ENCODE results near the gene OSBPL8. TPM values are rescaled to one million over a fixed set of nuclear protein-coding genes. Genes with fewer than 3 reads are reported as not detected.
"Not testable (repeated sequence)": the region's sequence is repeated elsewhere in the genome, so short reads cannot be mapped to it uniquely, and the experiment has no call there.

Gene OSBPL8
- total RNA-seq, 1 donor from 2014 or later, result 77.5 TPM

GRCh38 chr12:76329606-76330005 lies 230.0 kb downstream of the OSBPL8 start:
- Histone ChIP-seq H3K36me3 (ENCODE audit: control insufficient read depth, insufficient read depth, low read length) (no peaks in the 10 kb centered on the region), H3K27me3 (ENCODE audit: control insufficient read depth, insufficient read depth, low read length) (no peaks in the 10 kb centered on the region), H3K4me3 (ENCODE audit: low read depth, low read length) (no peak overlapping the region)
- DNase-seq (ENCODE audit: low read depth), result no peak
- TF ChIP-seq, protein P1, sequence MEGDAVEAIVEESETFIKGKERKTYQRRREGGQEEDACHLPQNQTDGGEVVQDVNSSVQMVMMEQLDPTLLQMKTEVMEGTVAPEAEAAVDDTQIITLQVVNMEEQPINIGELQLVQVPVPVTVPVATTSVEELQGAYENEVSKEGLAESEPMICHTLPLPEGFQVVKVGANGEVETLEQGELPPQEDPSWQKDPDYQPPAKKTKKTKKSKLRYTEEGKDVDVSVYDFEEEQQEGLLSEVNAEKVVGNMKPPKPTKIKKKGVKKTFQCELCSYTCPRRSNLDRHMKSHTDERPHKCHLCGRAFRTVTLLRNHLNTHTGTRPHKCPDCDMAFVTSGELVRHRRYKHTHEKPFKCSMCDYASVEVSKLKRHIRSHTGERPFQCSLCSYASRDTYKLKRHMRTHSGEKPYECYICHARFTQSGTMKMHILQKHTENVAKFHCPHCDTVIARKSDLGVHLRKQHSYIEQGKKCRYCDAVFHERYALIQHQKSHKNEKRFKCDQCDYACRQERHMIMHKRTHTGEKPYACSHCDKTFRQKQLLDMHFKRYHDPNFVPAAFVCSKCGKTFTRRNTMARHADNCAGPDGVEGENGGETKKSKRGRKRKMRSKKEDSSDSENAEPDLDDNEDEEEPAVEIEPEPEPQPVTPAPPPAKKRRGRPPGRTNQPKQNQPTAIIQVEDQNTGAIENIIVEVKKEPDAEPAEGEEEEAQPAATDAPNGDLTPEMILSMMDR (IDR thresholded peaks at IDR 0.05; ENCODE audit: insufficient read depth, low read length, poor library complexity, severe bottlenecking), result no peak

DNA sequence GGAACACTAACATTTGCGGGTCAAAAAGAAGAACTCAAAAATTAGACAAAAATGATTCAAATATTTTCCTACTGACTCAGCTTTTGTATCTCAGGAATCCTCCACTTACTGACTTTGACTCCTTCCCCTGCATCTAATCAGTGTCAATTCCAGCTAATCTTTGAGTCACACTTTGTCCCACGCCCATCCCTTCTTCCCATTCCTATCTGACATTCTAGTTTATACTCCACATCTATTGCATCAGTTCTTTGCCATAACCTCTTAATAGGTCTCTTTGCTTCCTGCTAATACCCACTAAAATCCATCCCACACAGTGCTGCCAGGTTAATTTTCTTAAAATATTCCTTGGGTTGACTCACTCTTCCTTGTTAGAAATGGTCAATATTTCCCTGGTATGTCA lies 230.4 kb downstream of the OSBPL8 start:
- TF ChIP-seq, protein P1 (IDR thresholded peaks at IDR 0.05; ENCODE audit: insufficient read depth, low read length, poor library complexity, severe bottlenecking), result no peak
- no peak overlapping the region for H3K4me3 ChIP-seq (ENCODE audit: low read depth, low read length)
- DNase-seq (ENCODE audit: low read depth), result no peak

DNA sequence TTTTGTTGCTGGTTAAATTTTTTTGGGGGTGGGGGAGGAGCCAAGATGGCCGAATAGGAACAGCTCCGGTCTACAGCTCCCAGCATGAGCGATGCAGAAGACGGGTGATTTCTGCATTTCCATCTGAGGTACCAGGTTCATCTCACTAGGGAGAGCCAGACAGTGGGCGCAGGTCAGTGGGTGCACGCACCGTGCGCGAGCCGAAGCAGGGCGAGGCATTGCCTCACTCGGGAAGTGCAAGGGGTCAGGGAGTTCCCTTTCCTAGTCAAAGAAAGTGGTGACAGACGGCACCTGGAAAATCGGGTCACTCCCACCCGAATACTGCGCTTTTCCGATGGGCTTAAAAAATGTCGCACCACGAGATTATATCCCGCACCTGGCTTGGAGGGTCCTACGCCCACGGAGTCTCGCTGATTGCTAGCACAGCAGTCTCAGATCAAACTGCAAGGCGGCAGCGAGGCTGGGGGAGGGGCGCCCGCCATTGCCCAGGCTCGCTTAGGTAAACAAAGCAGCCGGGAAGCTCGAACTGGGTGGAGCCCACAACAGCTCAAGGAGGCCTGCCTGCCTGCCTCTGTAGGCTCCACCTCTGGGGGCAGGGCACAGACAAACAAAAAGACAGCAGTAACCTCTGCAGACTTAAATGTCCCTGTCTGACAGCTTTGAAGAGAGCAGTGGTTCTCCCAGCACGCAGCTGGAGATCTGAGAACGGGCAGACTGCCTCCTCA lies 239.8 kb downstream of the OSBPL8 start:
- H3K27me3 ChIP-seq (ENCODE audit: control insufficient read depth, insufficient read depth, low read length); H3K4me3 ChIP-seq (ENCODE audit: low read depth, low read length); H3K36me3 ChIP-seq (ENCODE audit: control insufficient read depth, insufficient read depth, low read length); DNase-seq (ENCODE audit: low read depth): not testable (repeated sequence)

More for the DNA sequence above, 230.4 kb downstream of the OSBPL8 start:
- Histone ChIP-seq H3K36me3 (ENCODE audit: control insufficient read depth, insufficient read depth, low read length) (no peaks in the 10 kb centered on the region), H3K27me3 (ENCODE audit: control insufficient read depth, insufficient read depth, low read length) (no peaks in the 10 kb centered on the region)

GRCh38 chr12:76318773-76319594 lies 240.6 kb downstream of the OSBPL8 start:
- H3K36me3 ChIP-seq (ENCODE audit: control insufficient read depth, insufficient read depth, low read length), result no peaks in the 10 kb centered on the region
- H3K27me3 ChIP-seq (ENCODE audit: control insufficient read depth, insufficient read depth, low read length), result no peaks in the 10 kb centered on the region
- no peak overlapping the region for H3K4me3 ChIP-seq (ENCODE audit: low read depth, low read length)
- TF ChIP-seq, protein P1 (IDR thresholded peaks at IDR 0.05; ENCODE audit: insufficient read depth, low read length, poor library complexity, severe bottlenecking), result no peak
- no peak for DNase-seq (ENCODE audit: low read depth)

GRCh38 chr12:76317976-76318375 lies 241.6 kb downstream of the OSBPL8 start:
- Histone ChIP-seq H3K27me3 (ENCODE audit: control insufficient read depth, insufficient read depth, low read length) (no peaks in the 10 kb centered on the region), H3K4me3 (ENCODE audit: low read depth, low read length) (no peak overlapping the region), H3K36me3 (ENCODE audit: control insufficient read depth, insufficient read depth, low read length) (no peaks in the 10 kb centered on the region)
- TF ChIP-seq, protein P1 (IDR thresholded peaks at IDR 0.05; ENCODE audit: insufficient read depth, low read length, poor library complexity, severe bottlenecking), result no peak
- no peak for DNase-seq (ENCODE audit: low read depth)

DNA sequence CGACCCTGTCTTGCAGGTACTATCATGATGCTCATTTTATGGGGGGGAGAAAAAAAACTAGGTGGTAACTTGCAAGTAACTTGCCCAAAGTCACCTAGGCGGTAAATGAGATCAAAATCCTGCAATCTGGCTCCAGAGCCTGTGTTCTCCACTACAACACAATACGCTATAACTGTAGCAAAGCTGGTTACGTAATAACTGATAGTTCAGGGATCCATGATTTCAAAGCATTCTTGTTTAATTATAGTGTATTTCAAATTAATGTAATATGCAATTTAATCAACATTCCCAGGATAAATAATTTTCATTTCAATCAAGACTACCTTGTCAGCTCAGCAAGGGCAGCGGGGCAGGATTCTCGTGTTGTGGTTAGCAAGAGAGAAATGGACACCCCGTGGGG lies 243.1 kb downstream of the OSBPL8 start:
- TF ChIP-seq, protein P1 (IDR thresholded peaks at IDR 0.05; ENCODE audit: insufficient read depth, low read length, poor library complexity, severe bottlenecking), result no peak
- no peaks in the 10 kb centered on the region for H3K27me3 ChIP-seq (ENCODE audit: control insufficient read depth, insufficient read depth, low read length)
- H3K36me3 ChIP-seq (ENCODE audit: control insufficient read depth, insufficient read depth, low read length), result no peaks in the 10 kb centered on the region
- H3K4me3 ChIP-seq (ENCODE audit: low read depth, low read length), result no peak overlapping the region
- DNase-seq (ENCODE audit: low read depth), result no peak

Measured in kidney epithelial cell (primary cell).